ENCODE results near the gene GABRP.
"Not testable (repeated sequence)": the region's sequence is repeated elsewhere in the genome, so short reads cannot be mapped to it uniquely, and the experiment has no call there.

The GABRP gene

DNA sequence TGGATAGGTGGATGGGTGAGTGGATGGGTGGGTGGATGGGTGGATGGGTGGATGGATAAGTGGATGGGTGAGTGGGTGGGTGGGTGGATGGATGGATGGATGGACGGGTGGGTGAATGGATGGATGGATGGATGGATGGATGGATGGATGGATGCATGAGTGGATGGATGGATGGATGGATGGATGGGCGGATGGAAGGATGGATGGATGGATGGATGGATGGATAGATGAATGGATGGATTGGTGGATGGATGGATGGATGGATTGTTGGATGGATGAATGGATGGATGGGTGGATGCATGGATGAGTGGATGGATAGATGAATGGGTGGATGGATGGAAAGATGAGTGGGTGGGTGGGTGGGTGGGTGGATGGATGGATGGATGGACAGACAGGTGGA lies 29.0 kb upstream of the GABRP start:
- not testable (repeated sequence) for DNase-seq (ENCODE audit: low read depth, low spot score); H3K27ac ChIP-seq

DNA sequence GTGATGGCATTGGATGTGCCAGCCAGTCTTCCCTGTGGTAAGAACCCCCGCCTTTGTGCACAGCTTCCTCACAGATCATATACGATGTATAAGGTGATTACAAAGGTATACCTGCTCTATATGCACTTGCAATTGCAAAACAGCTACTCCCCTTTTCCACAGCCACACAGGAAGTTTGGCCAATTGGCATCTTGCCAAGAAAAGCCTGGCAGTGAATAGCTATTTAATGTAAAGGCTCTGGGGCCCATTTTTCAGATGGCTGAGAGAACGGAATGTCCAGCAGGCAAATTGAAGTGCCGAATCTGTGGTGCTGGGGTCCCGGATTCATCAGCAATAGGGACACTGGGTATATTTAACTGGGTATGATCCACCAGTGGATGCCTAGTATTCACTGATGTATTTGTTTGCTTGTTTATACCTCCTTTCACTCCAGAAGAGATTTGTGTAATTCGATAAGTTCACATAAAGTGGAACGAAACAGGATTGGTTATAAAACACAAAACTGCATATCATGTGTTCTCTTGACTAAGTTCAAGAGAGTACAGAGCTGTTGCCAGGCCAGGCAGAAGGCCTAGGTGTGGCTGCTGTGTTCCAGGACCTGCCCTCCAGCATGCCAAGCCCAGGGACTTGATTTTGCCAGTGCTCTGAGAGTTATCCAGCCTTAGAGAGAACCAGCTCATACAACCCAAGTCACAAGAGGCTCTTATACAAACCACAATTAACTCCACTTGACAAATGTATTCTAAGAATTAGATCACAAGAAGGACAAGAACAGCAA lies 27.7 kb upstream of the GABRP start:
- DNase-seq (ENCODE audit: low read depth, low spot score): no peak
- H3K27ac ChIP-seq: peak overlapping the region; percentile 24

DNA sequence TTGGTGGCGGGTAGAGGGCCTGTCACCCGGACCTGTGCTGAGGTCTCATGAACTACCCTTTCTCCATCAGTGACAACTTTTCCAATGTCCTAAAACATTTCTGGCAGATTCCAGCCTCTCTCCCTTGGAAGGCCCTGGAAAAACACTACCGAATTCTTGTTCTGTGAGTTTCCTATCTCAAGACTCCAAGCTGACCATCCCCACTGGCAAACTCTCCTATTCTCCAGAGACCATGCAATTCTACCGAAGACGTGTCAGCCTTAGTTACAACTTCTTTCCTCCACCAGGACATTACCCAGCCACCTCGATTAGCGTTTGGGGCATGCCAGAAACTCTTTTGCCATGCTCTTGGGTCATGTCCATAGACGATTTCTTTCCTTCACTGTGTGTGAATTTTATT lies 26.8 kb upstream of the GABRP start:
- DNase-seq (ENCODE audit: low read depth, low spot score): no peak
- H3K27ac ChIP-seq: peak overlapping the region; percentile 24

DNA sequence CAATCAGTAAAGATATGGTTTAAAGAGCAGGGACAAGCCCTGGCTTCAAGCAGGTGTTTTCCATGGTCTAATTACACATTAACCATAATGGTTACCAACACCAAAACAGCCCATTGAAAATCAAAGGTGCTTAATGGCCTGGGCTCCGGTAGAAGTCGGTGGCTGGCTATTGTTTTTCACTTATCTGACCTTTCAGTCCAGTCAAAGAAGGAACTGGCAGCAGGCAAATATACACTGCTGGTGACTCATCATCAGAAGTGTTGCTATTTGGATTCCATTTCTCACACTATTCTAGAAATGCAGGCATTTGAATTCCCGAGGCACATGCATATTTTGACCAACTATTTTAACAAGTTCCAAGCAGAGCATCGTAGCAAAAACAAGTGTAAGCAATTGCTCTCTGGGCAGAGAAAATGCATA lies 26.3 kb upstream of the GABRP start:
- H3K27ac ChIP-seq: no peak overlapping the region
- no peak for DNase-seq (ENCODE audit: low read depth, low spot score)

DNA sequence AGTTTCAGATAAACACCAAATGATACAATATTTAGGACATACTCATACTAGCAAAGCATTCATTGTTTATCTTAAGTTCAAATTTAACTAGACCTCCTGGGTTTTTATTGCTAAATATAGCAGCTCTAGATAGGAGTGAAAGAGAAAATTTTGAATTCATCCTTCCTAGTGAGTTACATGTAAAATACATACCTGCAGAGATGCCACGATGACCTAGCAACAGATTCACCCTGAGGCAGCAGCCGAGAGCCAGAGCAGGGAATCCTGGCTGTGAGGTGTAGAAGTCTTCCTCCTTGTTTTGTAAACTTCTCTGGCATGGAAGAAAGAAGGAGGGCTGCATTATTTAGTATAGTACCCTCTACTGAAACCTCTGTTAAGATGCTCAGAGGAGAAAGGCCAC lies 25.9 kb upstream of the GABRP start:
- no peak overlapping the region for H3K27ac ChIP-seq
- DNase-seq (ENCODE audit: low read depth, low spot score): no peak

DNA sequence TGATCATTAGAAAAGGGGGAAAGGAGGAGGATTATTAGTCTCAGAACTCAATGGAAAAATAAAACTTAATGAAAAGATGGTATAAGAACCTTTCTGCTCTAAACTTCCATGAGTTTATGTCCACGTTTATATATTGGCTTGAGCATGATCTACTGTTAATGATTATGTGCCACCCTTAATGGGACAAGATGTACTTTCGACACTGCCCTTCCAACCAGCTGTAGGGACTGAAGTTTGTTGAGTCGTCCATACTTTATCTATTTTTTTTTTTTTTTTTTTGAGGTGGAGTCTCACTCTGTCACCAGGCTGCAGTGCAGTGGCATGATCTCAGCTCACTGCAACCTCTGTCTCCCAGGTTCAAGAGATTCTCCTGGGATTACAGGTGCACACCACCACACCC lies 25.0 kb upstream of the GABRP start:
- no peak for DNase-seq (ENCODE audit: low read depth, low spot score)
- no peak overlapping the region for H3K27ac ChIP-seq

DNA sequence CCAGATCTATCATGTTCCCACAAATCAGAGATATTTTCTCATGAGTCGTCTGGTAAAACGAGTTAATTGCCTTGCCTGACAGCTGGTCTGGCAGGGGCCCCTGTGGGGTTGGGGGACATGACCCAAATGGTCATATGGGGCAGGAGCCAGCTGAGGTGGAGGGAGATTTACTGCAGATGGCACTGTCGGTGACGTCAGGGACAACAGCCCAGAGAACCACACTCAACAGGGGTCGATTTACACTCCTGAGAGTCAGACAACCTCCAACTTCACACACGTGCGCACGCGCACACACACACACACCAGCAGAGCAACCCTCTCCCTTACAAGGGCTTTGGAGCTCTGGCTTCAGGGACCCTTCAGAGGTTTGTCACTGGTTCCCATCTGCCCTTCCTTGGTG lies 23.4 kb upstream of the GABRP start:
- H3K27ac ChIP-seq: no peak overlapping the region
- DNase-seq (ENCODE audit: low read depth, low spot score): no peak

DNA sequence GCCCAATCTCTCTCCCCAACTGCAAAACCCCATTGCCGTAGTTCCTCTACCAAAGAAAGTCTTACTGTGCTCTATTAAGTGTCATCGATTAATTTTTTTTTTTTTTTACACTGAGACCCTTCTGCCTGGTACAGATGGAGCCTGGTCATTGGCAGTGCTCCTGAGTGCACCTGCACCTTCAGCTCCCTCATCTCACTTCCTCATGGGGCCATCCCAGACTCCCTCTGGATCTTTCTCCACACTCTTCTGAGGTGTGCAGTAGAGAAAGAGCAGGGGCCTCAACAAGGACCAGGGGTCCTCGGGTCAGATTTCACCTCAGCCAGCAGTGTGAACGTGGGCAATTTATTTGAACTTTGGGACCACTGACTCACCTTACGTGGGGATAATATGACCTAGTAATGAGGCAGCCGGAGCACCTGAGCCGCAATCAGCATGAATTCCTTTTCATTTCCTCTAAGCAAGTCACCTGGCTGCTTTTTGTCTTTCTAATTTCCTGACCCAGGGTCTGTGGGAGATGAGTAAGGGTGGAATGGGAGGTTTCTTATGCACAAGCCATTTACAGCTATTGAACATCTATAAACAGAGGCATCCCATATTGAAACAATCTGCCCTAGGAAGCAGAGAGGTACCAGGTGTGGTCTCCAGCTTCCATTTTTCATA lies 22.3 kb upstream of the GABRP start:
- no peak overlapping the region for H3K27ac ChIP-seq
- no peak for DNase-seq (ENCODE audit: low read depth, low spot score)

DNA sequence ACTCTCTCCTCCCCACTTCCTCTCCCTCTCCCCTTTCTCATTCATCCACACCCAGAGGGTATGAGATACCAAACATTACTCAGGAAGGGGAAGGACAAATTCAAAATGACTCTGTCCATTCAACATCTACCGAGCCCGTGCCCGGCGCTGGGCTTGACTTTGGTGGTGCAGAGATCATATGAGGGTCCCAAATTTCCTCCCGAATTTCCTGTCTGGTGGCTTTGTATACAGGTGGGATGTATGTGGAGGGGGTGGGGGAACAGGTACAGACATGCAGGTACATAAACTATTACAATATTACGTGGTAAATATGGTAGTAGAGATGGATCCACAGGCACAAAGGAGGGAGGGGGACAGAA lies 21.8 kb upstream of the GABRP start:
- no peak for DNase-seq (ENCODE audit: low read depth, low spot score)
- no peak overlapping the region for H3K27ac ChIP-seq

DNA sequence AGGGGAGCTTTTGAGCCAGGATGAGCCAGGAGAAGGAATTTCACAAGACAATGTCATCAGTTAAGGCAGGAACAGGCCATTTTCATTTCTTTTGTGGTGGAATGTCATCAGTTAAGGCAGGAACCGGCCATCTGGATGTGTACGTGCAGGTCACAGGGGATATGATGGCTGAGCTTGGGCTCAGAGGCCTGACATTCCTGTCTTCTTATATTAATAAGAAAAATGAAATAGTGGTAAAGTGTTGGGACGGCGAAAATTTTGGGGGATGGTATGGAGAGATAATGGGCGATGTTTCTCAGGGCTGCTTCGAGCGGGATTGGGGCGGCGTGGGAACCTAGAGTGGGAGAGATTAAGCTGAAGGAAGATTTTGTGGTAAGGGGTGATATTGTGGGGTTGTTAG lies 21.2 kb upstream of the GABRP start:
- H3K27ac ChIP-seq: not testable (repeated sequence)

DNA sequence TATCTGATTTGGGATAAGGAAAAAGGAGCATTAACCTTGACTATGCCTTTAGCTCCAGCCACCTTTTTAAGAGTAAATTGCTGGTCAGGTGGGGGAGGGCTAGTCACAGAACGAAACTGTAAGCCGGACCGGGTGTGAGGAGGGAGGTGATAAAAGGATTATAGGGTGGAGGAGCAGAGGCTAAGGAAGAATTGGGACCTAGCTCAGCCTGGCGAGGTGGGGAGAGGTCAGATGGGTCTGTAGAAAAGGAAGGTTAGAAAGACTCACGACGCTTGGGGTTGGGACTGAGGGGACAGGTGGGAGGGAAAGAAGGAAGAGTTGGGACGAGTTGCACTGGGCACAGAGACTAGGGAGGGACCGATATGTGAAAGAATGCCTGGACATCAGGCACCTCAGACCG lies 17.7 kb upstream of the GABRP start:
- DNase-seq (ENCODE audit: low read depth, low spot score); H3K27ac ChIP-seq: not testable (repeated sequence)

More for the DNA sequence above, 21.2 kb upstream of the GABRP start:
- not testable (repeated sequence) for DNase-seq (ENCODE audit: low read depth, low spot score)

DNA sequence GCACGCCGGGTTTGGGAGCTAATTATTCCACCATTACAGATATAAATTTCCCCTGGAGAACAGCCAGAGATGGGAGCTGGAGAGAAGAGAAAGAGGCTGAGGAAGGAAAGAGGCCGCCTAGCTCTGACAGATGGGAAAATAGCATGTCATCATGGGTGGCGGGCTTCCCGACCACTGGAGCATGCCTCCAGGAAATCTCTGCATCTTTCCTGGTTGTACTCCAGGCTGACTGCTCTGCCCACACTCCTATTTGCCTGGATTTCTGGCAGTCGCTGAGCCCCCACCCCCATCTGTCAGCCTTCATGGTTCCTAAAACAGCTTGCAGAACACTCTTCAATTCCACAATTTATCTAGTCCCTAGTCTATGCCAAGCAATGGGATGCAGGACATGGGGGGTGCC lies 14.3 kb upstream of the GABRP start:
- DNase-seq (ENCODE audit: low read depth, low spot score): no peak
- H3K27ac ChIP-seq: no peak overlapping the region

DNA sequence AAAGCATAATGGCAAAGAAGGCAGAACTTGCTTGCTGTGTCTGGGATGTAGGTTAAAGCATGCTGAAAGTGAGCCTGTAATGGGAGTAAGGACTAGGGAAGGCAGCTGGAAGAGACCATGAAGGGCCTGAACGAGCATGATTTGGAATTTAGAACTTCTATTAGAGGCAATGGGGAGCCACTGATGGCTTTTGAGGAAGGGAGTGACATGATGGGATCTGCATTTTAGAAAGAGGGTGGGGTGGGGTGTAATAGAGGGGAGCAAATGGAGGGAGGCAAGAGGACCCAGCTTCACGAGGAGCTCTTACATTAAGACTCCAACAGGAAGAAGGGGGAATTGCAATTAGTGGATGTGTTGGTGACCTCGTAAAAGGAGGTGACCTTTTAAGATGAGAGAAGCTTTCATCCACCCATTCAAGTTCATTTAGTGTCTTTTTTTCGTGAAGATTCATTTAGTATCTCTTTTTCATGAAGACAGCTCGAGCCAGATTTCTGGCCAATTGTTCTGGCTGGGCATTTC lies 13.6 kb upstream of the GABRP start:
- no peak overlapping the region for H3K27ac ChIP-seq
- no peak for DNase-seq (ENCODE audit: low read depth, low spot score)

DNA sequence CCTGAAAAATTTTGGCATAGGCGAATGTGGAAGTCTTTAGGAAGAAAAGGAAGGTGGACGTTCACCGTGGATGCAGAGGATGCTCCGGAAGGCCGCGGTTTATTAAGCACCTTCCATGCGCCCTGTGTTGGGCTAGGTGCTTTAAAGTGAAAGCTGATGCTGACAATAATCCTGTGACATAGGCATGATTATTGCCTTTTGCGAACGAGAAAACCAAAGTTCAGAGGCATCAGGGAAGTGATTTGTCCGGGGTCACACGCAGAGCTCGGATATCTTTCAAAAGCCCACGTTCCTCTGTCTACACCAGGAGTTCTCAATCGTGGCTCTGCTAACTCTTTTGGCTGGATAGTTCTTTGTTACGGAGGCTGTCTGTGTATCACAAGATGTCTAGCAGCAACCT lies 12.0 kb upstream of the GABRP start:
- DNase-seq (ENCODE audit: low read depth, low spot score): no peak
- H3K27ac ChIP-seq: no peak overlapping the region

DNA sequence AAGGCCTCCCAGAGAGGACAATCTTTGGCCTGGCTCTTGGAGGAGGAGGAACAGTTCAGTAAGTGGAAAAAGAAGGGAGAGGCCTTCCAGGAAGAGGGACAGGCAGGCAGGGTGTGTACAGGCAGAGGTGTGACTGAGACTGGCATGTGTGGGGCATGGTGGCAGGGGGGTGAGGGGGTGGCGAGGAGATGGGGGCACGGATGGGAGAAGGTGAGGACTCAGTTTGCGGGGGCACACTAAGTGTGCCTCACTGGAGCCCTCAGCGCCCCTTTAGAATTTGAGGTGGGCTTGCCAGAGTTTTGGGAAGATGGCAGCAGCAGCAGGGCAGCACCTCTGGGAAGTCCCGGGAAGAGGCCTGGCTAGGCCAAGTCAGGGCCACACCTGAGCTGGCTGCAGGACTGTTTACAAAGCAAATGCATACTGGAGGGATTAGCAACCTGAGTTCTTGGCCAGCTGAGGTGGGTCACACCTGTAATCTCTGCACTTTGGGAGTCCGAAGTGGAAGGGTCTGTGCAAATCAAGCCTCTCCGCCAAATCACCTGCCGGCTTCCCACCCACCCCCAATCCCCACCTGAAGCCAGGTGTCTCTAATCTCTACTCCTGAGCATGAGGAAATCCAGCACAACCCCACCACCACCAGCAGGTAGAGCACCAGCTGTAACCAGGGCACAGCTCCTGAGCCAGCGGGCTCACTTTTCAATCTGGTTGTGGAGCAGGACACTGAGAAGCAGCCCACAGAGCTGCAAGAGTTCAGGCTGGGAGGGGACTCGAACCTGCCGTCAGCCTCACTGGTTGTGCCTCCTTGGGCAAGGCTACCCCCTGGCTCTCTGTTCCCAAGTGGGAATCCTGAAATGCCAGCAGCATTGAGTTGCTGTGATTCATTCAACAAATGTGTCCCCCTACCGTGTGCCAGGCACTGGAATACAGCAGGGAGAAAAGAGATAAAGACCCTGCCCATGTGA lies 10.2 kb upstream of the GABRP start:
- no peak for DNase-seq (ENCODE audit: low read depth, low spot score)

DNA sequence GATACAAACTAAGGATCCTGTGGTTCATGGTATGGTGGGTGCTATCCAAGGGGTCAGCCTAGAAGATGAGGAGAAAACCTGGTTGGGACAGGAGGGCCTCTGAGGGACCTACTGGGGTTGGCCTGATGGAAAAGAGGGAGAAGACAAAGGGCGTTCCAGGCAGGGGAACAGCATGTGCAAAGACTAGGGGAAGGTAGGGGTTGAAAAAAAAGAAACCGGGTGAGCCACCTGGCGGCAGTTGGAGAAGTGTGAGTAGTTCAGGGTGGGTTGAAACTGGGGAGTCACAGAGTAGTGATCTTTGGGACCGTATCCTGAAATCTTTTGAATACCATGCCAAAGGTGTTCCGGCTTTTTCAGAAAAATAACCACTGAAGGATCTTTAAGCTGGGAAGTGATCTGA lies 8.7 kb upstream of the GABRP start:
- H3K27ac ChIP-seq: no peak overlapping the region
- DNase-seq (ENCODE audit: low read depth, low spot score): no peak

More for the DNA sequence above, 10.2 kb upstream of the GABRP start:
- H3K27ac ChIP-seq: no peak overlapping the region

DNA sequence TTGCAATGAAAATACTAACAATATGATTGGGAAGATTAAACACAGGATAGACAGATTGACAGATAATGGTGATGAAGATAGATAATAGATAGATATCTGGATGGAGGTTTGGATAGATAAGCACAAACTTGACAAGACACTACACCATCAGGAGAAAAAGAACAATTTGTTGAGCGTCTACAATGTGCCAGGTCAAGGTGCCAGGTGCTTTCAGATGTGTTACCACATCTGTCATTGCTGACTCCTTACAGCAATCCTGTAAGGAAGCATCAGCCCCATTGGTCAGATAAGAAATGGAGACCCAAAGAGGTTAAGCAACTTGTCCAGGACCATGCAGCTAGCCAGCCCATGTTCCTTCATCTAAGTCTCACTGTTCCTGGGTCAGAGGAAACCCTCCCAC lies 1.6 kb upstream of the GABRP start:
- DNase-seq (ENCODE audit: low read depth, low spot score): no peak
- H3K27ac ChIP-seq: no peak overlapping the region

DNA sequence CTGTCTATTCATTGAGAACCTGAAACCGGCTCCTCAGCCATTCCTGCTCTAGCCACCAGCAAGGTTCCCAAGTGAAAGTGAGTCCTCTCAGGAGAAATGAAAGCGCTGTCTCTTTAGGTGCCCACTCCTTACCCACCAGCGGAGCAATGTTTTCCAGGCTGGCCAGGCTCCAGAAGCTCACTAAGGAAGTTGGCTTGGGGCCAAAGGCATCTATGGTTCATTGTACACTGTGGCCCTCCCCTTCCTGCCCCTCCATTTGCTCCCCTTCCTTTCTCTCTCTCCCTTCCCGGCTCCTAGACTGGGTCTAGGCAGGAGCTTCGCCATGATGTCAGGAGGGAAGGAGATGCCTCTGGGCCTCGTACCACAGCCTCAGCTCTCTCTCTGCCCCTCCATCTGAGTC lies 1.1 kb upstream of the GABRP start:
- no peak overlapping the region for H3K27ac ChIP-seq

DNA sequence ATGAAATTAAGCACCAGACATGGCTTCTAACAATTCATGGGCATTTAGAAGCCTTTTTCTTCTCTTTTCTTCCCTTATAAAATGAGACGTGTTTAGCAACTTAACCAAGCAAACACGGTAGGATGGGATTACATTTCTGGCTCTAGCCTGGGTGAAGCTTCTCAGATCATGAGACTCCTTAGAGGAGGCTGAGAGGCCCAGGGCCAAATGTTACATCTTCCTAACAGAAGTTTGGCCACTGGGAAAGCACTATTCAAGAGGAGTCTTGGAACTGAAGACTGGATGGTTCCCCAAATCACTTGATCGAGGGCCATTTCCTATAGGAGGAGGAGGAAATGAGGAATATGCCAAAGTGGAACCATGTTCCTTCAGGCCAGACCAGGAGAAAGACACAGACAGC lies 1.9 kb downstream of the GABRP start:
- no peak overlapping the region for H3K27ac ChIP-seq
- DNase-seq (ENCODE audit: low read depth, low spot score): no peak

More for the DNA sequence above, 1.1 kb upstream of the GABRP start:
- no peak for DNase-seq (ENCODE audit: low read depth, low spot score)

DNA sequence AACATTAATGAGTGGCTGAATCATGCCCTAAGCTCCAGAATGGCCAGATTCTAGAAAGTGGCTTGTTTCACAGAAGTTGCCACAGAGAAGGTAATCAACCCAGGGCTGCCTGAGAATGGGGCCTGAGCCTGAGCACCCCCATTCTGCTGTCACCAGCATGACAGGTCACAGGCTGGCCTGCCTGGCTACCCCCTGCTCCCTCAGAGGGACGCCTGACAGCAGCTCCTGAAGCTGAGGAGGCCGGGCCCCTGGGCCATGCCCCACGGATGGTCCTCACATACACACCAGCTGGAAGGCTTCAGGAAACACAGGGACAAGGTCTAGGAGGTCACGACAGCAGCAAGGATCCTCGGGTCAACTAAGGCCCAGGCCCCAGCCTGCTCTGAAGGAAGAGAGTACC lies 3.7 kb downstream of the GABRP start:
- DNase-seq (ENCODE audit: low read depth, low spot score): no peak
- no peak overlapping the region for H3K27ac ChIP-seq

All from epithelial cell of prostate (primary cell).